Mucosa of stomach (tissue), 1 donor: Measurements from ENCODE around the gene IRX2.

Source experiments
- H3K27me3 ChIP-seq: one replicate; pipeline ENCODE4 v1.7.0; 2013; ENCODE audit warnings: mild to moderate bottlenecking, low read length; ENCODE audit not compliant: control insufficient read depth, insufficient read depth
- H3K36me3 ChIP-seq: one replicate; pipeline ENCODE4 v1.7.0; 2013; ENCODE audit warnings: low read length; ENCODE audit not compliant: control insufficient read depth, insufficient read depth
- H3K4me1 ChIP-seq: one replicate; pipeline ENCODE4 v1.7.0; 2013; ENCODE audit warnings: mild to moderate bottlenecking, low read length; ENCODE audit not compliant: control insufficient read depth, insufficient read depth
- H3K4me3 ChIP-seq: one replicate; pipeline ENCODE4 v1.7.0; 2013; ENCODE audit warnings: low read length
- H3K9ac ChIP-seq: one replicate; pipeline ENCODE4 v1.7.0; 2013; ENCODE audit warnings: mild to moderate bottlenecking, low read length, moderate library complexity
- H3K9me3 ChIP-seq: one replicate; pipeline ENCODE4 v1.7.0; 2013; ENCODE audit warnings: mild to moderate bottlenecking, low read length, moderate library complexity; ENCODE audit not compliant: control insufficient read depth
- donor health status: Pancreatic carcinoma.

The IRX2 gene

GRCh38 chr5:2718115-2718514 lies 33.4 kb downstream of the IRX2 start:
- H3K9me3 ChIP-seq = no peaks in the 10 kb centered on the region
- no peak overlapping the region for H3K9ac ChIP-seq
- H3K36me3 ChIP-seq = no peaks in the 10 kb centered on the region
- H3K4me1 ChIP-seq = no peaks in the 10 kb centered on the region
- H3K4me3 ChIP-seq = no peak overlapping the region
- H3K27me3 ChIP-seq = no peaks in the 10 kb centered on the region

- Histone ChIP-seq H3K9me3 (no peaks in the 10 kb centered on the region), H3K36me3 (no peaks in the 10 kb centered on the region), H3K9ac (no peak overlapping the region), H3K4me3 (no peak overlapping the region), H3K4me1 (no peaks in the 10 kb centered on the region), H3K27me3 (no peaks in the 10 kb centered on the region)
These were observed 35.6 kb downstream of the IRX2 start for GRCh38 chr5:2715856-2716255.

GRCh38 chr5:2714805-2715204 lies 36.7 kb downstream of the IRX2 start:
- no peaks in the 10 kb centered on the region for H3K9me3 ChIP-seq
- H3K4me3 ChIP-seq = no peak overlapping the region
- H3K9ac ChIP-seq = no peak overlapping the region
- H3K36me3 ChIP-seq = no peaks in the 10 kb centered on the region
- H3K4me1 ChIP-seq = no peaks in the 10 kb centered on the region
- no peaks in the 10 kb centered on the region for H3K27me3 ChIP-seq

GRCh38 chr5:2714026-2714425 lies 37.5 kb downstream of the IRX2 start:
- Histone ChIP-seq H3K9ac (no peak overlapping the region), H3K9me3 (no peaks in the 10 kb centered on the region), H3K27me3 (no peaks in the 10 kb centered on the region), H3K36me3 (no peaks in the 10 kb centered on the region), H3K4me1 (no peaks in the 10 kb centered on the region), H3K4me3 (no peak overlapping the region)

GRCh38 chr5:2711446-2712425 lies 39.7 kb downstream of the IRX2 start:
- no peaks in the 10 kb centered on the region for H3K36me3 ChIP-seq

GRCh38 chr5:2710910-2711309 lies 40.6 kb downstream of the IRX2 start:
- Histone ChIP-seq H3K4me1 (no peaks in the 10 kb centered on the region), H3K36me3 (no peaks in the 10 kb centered on the region), H3K9ac (no peak overlapping the region), H3K27me3 (no peaks in the 10 kb centered on the region), H3K4me3 (no peak overlapping the region), H3K9me3 (no peaks in the 10 kb centered on the region)

More at GRCh38 chr5:2711446-2712425, 39.7 kb downstream of the IRX2 start:
- no peak overlapping the region for H3K9ac ChIP-seq
- H3K4me3 ChIP-seq = no peak overlapping the region
- H3K4me1 ChIP-seq = no peaks in the 10 kb centered on the region
- H3K27me3 ChIP-seq = no peaks in the 10 kb centered on the region
- H3K9me3 ChIP-seq = no peaks in the 10 kb centered on the region

- Histone ChIP-seq H3K4me1 (no peaks in the 10 kb centered on the region), H3K27me3 (no peaks in the 10 kb centered on the region)
These were observed 41.3 kb downstream of the IRX2 start for GRCh38 chr5:2709976-2710689.

GRCh38 chr5:2708751-2709150 lies 42.7 kb downstream of the IRX2 start:
- no peaks in the 10 kb centered on the region for H3K4me1 ChIP-seq
- H3K9me3 ChIP-seq = no peaks in the 10 kb centered on the region
- H3K4me3 ChIP-seq = no peak overlapping the region
- H3K9ac ChIP-seq = no peak overlapping the region
- H3K36me3 ChIP-seq = no peaks in the 10 kb centered on the region
- no peaks in the 10 kb centered on the region for H3K27me3 ChIP-seq

More at GRCh38 chr5:2709976-2710689, 41.3 kb downstream of the IRX2 start:
- no peak overlapping the region for H3K9ac ChIP-seq
- no peaks in the 10 kb centered on the region for H3K36me3 ChIP-seq
- no peaks in the 10 kb centered on the region for H3K9me3 ChIP-seq
- H3K4me3 ChIP-seq = no peak overlapping the region

GRCh38 chr5:2708132-2708531 lies 43.3 kb downstream of the IRX2 start:
- Histone ChIP-seq H3K9ac (no peak overlapping the region), H3K36me3 (no peaks in the 10 kb centered on the region), H3K4me1 (no peaks in the 10 kb centered on the region), H3K9me3 (no peaks in the 10 kb centered on the region), H3K4me3 (no peak overlapping the region), H3K27me3 (no peaks in the 10 kb centered on the region)

GRCh38 chr5:2705861-2706260 lies 45.6 kb downstream of the IRX2 start:
- no peaks in the 10 kb centered on the region for H3K9me3 ChIP-seq

GRCh38 chr5:2704806-2705645 lies 46.5 kb downstream of the IRX2 start:
- H3K4me1 ChIP-seq = no peaks in the 10 kb centered on the region
- H3K36me3 ChIP-seq = no peaks in the 10 kb centered on the region
- H3K27me3 ChIP-seq = no peaks in the 10 kb centered on the region
- H3K9me3 ChIP-seq = no peaks in the 10 kb centered on the region
- H3K9ac ChIP-seq = no peak overlapping the region
- H3K4me3 ChIP-seq = no peak overlapping the region

More at GRCh38 chr5:2705861-2706260, 45.6 kb downstream of the IRX2 start:
- Histone ChIP-seq H3K9ac (no peak overlapping the region), H3K27me3 (no peaks in the 10 kb centered on the region), H3K4me1 (no peaks in the 10 kb centered on the region), H3K36me3 (no peaks in the 10 kb centered on the region), H3K4me3 (no peak overlapping the region)
